K562 (cell line): ENCODE measurements around the gene P4HB. TPM values are rescaled to one million over a fixed set of nuclear protein-coding genes. Genes with fewer than 3 reads are reported as not detected.

Experiments used
- COPS2 ChIP-seq: fragments of 450-650 bp; conservative IDR thresholded peaks from 2 replicates; pipeline ENCODE4 v1.6.1; 2016; ENCODE audit warnings: mild to moderate bottlenecking, moderate library complexity
- CSDE1 ChIP-seq, 2 experiments: fragments of 450-650 bp; IDR thresholded peaks; 2 replicates each; pipeline ENCODE4 v1.6.1; 2016; ENCODE audit warnings: mild to moderate bottlenecking in 1 of 2
- GATAD2B ChIP-seq: fragments of 450-650 bp; IDR thresholded peaks from 2 replicates; pipeline ENCODE4 v1.6.1; 2017; ENCODE audit warnings: mild to moderate bottlenecking, borderline replicate concordance
- HOXB6 ChIP-seq: fragments of 250-450 bp; sonication (Bioruptor Pico); IDR thresholded peaks from 2 replicates; pipeline ENCODE4 v1.5.1; 2022; ENCODE audit warnings: mild to moderate bottlenecking, borderline replicate concordance
- NFATC3 ChIP-seq: fragments of 450-650 bp; IDR thresholded peaks from 2 replicates; pipeline ENCODE4 v1.6.1; 2017; ENCODE audit warnings: mild to moderate bottlenecking
- NR2F6 ChIP-seq: fragments of 450-650 bp; formaldehyde crosslinking; IDR thresholded peaks from 2 replicates; pipeline ENCODE4 v1.4.0; 2020; ENCODE audit warnings: mild to moderate bottlenecking
- PHTF2 ChIP-seq: fragments of 250-450 bp; sonication (Bioruptor Pico); IDR thresholded peaks from 2 replicates; pipeline ENCODE4 v1.5.0; 2021; ENCODE audit warnings: mild to moderate bottlenecking
- ZFPM2 ChIP-seq: fragments of 250-450 bp; sonication (Bioruptor Pico); IDR thresholded peaks from 2 replicates; pipeline ENCODE4 v1.5.1; 2022; ENCODE audit warnings: mild to moderate bottlenecking
- ZNF12 ChIP-seq: sonication (generic); formaldehyde crosslinking; IDR thresholded peaks from 2 replicates; pipeline ENCODE4 v1.4.0; 2020; ENCODE audit warnings: mild to moderate bottlenecking, missing genetic modification reagents
- ZNF282 ChIP-seq: sonication (generic); formaldehyde crosslinking; IDR thresholded peaks from 2 replicates; pipeline ENCODE4 v1.8.1; 2023; ENCODE audit warnings: missing genetic modification reagents
- polyA plus RNA-seq, 8 experiments: library from polyadenylated mRNA; depleted of rRNA in 4 of 8; stranded (reverse) in 5 of 8; unstranded in 3 of 8; fragments of >200 nt; fragmentation: Nextera tagmentation in 2 of 8; fragmentation: Illumina TruSeq in 1 of 8; extraction: Ambion mirVana in 2 of 8; extraction: Trizol in 1 of 8; gene quantifications; 2 replicates each; pipeline versions ENCODE4 v1.2.1 to v1.2.3, GENCODE V29; 2011 to 2014; ENCODE audit warnings: inconsistent platforms in 1 of 8, missing spikeins in 1 of 8
- total RNA-seq, 7 experiments: library from RNA; depleted of rRNA in 6 of 7; stranded (reverse); fragments of >200 nt in 6 of 7; fragmentation: Illumina TruSeq in 2 of 7; extraction: Trizol in 2 of 7; gene quantifications; 2 replicates each; pipeline versions ENCODE4 v1.2.1 to v1.2.3, GENCODE V29; 2011 to 2021; ENCODE audit warnings: low replicate concordance in 1 of 7
- TF ChIP-seq, protein P1 (sequence below), 2 experiments: fragments of 450-650 bp; IDR thresholded peaks; 2 replicates each; pipeline ENCODE4 v1.6.1; 2016; ENCODE audit warnings: mild to moderate bottlenecking in 2 of 2, borderline replicate concordance in 1 of 2, low read depth in 1 of 2, moderate library complexity in 1 of 2
- TF ChIP-seq, protein P2 (sequence below): sonication (generic); formaldehyde crosslinking; IDR thresholded peaks from 2 replicates; pipeline ENCODE4 v1.8.1; 2022; ENCODE audit warnings: missing genetic modification reagents
- TF ChIP-seq, protein P3 (sequence below): sonication (generic); formaldehyde crosslinking; IDR thresholded peaks from 2 replicates; pipeline ENCODE4 v1.8.0; 2023; ENCODE audit warnings: mild to moderate bottlenecking, missing genetic modification reagents

P4HB gene
- total and polyA plus RNA-seq, 9 of the 15 experiments (the other 6 are each of a cell fraction or from before 2014, with no cell fraction given), result 4.4 to 645 (median 325) TPM

DNA sequence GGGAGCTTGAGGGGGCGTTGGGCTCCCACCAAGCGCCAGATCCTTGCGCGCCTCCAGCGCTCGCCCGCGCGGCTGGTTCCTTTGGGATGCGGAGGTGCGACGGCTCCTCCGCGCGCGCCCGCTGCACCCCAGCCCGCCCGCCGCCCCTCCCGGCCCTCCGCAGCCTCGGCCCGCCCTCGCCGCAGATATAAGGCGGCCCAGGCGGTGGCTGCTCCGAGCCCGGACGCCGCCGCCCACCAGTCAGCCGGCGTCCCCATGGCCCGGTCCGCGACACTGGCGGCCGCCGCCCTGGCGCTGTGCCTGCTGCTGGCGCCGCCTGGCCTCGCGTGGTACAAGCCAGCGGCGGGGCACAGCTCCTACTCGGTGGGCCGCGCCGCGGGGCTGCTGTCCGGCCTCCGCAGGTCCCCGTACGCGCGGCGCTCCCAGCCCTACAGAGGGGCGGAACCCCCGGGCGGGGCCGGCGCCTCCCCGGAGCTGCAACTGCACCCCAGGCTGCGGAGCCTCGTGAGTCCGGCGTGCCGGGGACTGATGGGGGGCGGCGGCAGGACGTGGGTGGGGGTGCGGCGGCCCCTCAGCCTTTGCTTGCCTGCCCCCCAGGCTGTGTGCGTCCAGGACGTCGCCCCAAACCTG, 41.8 kb upstream of the P4HB start, which contains the start of gene NPB (continued):
- TF ChIP-seq GATAD2B (peak; percentile 84), ZNF282 (no peak), ZFPM2 (no peak), NR2F6 (no peak), HOXB6 (CRISPR knock-in tag) (no peak), COPS2 (no peak), PHTF2 (CRISPR knock-in tag) (no peak), CSDE1 (IDR thresholded peaks at IDR 0.05) (no peak), ZNF12 (CRISPR knock-in tag) (no peak), NFATC3 (no peak)
- TF ChIP-seq, protein P1, sequence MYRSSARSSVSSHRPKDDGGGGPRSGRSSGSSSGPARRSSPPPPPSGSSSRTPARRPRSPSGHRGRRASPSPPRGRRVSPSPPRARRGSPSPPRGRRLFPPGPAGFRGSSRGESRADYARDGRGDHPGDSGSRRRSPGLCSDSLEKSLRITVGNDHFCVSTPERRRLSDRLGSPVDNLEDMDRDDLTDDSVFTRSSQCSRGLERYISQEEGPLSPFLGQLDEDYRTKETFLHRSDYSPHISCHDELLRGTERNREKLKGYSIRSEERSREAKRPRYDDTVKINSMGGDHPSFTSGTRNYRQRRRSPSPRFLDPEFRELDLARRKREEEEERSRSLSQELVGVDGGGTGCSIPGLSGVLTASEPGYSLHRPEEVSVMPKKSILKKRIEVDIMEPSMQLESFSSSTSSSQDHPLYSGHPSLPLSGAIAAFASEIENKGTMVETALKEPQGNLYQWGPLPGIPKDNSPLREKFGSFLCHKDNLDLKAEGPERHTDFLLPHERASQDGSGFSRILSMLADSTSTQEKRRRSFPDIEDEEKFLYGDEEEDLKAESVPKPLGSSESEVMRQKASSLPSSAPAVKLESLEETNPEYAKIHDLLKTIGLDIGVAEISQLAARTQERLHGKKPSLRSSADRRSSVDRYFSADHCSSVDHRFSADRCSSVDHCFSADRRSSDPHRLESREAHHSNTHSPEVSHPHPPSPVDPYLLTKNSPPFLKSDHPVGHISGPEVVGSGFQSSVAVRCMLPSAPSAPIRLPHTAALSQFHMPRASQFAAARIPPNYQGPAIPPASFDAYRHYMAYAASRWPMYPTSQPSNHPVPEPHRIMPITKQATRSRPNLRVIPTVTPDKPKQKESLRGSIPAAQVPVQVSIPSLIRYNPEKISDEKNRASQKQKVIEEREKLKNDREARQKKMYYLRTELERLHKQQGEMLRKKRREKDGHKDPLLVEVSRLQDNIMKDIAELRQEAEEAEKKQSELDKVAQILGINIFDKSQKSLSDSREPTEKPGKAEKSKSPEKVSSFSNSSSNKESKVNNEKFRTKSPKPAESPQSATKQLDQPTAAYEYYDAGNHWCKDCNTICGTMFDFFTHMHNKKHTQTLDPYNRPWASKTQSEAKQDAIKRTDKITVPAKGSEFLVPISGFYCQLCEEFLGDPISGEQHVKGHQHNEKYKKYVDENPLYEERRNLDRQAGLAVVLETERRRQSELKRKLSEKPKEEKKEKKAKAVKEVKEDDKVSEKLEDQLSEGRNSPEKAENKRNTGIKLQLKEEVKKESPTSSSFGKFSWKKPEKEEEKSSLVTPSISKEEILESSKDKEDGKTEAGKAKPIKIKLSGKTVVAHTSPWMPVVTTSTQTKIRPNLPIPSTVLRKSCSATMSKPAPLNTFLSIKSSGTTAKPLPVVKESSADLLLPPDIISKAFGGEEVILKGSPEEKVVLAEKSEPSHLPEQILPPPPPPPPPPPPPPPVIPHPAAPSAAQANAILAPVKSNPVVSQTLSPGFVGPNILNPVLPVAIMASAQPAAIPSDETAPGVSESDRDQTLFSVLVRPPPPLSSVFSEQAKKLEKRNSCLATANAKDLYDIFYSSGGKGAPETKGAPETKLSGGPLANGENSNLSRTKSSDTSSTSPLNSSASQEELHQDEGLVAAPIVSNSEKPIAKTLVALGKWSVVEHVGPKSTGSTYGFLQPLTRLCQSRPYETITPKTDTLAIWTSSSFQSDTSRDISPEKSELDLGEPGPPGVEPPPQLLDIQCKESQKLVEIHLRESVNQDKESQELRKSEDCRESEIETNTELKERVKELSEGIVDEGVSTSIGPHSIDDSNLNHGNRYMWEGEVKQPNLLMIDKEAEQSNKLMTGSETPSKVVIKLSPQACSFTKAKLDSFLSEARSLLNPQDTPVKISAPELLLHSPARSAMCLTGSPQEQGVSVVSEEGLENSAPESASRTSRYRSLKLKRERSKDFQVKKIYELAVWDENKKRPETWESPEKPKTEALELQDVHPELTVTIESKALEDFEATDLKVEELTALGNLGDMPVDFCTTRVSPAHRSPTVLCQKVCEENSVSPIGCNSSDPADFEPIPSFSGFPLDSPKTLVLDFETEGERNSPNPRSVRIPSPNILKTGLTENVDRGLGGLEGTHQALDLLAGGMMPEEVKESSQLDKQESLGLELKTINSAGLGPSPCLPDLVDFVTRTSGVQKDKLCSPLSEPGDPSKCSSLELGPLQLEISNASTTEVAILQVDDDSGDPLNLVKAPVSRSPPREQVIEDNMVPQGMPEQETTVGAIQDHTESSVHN (IDR thresholded peaks at IDR 0.05; ENCODE audit: borderline replicate concordance in 1 of 2, low read depth in 1 of 2), result no peak
- TF ChIP-seq, protein P2, sequence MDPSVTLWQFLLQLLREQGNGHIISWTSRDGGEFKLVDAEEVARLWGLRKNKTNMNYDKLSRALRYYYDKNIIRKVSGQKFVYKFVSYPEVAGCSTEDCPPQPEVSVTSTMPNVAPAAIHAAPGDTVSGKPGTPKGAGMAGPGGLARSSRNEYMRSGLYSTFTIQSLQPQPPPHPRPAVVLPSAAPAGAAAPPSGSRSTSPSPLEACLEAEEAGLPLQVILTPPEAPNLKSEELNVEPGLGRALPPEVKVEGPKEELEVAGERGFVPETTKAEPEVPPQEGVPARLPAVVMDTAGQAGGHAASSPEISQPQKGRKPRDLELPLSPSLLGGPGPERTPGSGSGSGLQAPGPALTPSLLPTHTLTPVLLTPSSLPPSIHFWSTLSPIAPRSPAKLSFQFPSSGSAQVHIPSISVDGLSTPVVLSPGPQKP (CRISPR knock-in tag), result no peak
- TF ChIP-seq, protein P3, sequence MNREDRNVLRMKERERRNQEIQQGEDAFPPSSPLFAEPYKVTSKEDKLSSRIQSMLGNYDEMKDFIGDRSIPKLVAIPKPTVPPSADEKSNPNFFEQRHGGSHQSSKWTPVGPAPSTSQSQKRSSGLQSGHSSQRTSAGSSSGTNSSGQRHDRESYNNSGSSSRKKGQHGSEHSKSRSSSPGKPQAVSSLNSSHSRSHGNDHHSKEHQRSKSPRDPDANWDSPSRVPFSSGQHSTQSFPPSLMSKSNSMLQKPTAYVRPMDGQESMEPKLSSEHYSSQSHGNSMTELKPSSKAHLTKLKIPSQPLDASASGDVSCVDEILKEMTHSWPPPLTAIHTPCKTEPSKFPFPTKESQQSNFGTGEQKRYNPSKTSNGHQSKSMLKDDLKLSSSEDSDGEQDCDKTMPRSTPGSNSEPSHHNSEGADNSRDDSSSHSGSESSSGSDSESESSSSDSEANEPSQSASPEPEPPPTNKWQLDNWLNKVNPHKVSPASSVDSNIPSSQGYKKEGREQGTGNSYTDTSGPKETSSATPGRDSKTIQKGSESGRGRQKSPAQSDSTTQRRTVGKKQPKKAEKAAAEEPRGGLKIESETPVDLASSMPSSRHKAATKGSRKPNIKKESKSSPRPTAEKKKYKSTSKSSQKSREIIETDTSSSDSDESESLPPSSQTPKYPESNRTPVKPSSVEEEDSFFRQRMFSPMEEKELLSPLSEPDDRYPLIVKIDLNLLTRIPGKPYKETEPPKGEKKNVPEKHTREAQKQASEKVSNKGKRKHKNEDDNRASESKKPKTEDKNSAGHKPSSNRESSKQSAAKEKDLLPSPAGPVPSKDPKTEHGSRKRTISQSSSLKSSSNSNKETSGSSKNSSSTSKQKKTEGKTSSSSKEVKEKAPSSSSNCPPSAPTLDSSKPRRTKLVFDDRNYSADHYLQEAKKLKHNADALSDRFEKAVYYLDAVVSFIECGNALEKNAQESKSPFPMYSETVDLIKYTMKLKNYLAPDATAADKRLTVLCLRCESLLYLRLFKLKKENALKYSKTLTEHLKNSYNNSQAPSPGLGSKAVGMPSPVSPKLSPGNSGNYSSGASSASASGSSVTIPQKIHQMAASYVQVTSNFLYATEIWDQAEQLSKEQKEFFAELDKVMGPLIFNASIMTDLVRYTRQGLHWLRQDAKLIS (CRISPR knock-in tag), result no peak
